Endothelial cell (in vitro differentiated cells): ENCODE results near the gene ATOH1. TPM values are rescaled to one million over a fixed set of nuclear protein-coding genes. Genes with fewer than 3 reads are reported as not detected.

Experiments used
- DNase-seq: peaks from one replicate; pipeline ENCODE4 v3.0.0; 2021; ENCODE audit warnings: low spot score
- H3K27ac Mint-ChIP-seq: one replicate; pipeline ENCODE4 v1.8.0; 2021; ENCODE audit warnings: mixed read lengths, inconsistent platforms; ENCODE audit not compliant: unreplicated experiment
- H3K27me3 Mint-ChIP-seq: one replicate; pipeline ENCODE4 v1.8.0; 2021; ENCODE audit warnings: mild to moderate bottlenecking, moderate library complexity, mixed read lengths, inconsistent platforms; ENCODE audit not compliant: unreplicated experiment
- H3K36me3 Mint-ChIP-seq: one replicate; pipeline ENCODE4 v1.8.0; 2021; ENCODE audit warnings: mild to moderate bottlenecking, low read depth, mixed read lengths, inconsistent platforms; ENCODE audit not compliant: unreplicated experiment
- H3K4me1 Mint-ChIP-seq: one replicate; pipeline ENCODE4 v1.8.0; 2021; ENCODE audit warnings: mild to moderate bottlenecking, mixed read lengths, inconsistent platforms; ENCODE audit not compliant: unreplicated experiment
- H3K4me3 Mint-ChIP-seq: one replicate; pipeline ENCODE4 v1.8.0; 2021; ENCODE audit warnings: mild to moderate bottlenecking, mixed read lengths, inconsistent platforms; ENCODE audit not compliant: unreplicated experiment
- H3K9me3 Mint-ChIP-seq: one replicate; pipeline ENCODE4 v1.8.0; 2021; ENCODE audit warnings: mixed read lengths, inconsistent platforms; ENCODE audit not compliant: unreplicated experiment
- CTCF ChIP-seq: fragments of 200-600 bp; sonication (generic); IDR thresholded peaks from one replicate; pipeline ENCODE4 v1.5.0; 2021; ENCODE audit warnings: antibody characterized with exemption; ENCODE audit not compliant: unreplicated experiment
- total RNA-seq: library from RNA; stranded (reverse); fragmentation: NEBNext Ultra II Directional; extraction: Animal tissue kit (Norgen Biotek cat#: 25700); gene quantifications from one replicate; pipeline ENCODE4 v1.2.1, GENCODE V29; 2021; ENCODE audit not compliant: unreplicated experiment

The ATOH1 gene
- total RNA-seq, 1 donor from 2014 or later = not detected

GRCh38 chr4:93852680-93853079 is 24.1 kb downstream of the ATOH1 start:
- no peak for TF ChIP-seq CTCF
- Mint-ChIP-seq H3K36me3 (no peaks in the 10 kb centered on the region), H3K9me3 (no peaks in the 10 kb centered on the region), H3K4me3 (no peak overlapping the region), H3K27ac (no peak overlapping the region), H3K27me3 (no peaks in the 10 kb centered on the region), H3K4me1 (no peaks in the 10 kb centered on the region)
- no peak for DNase-seq

GRCh38 chr4:93855926-93856325 is 27.4 kb downstream of the ATOH1 start:
- H3K4me1 Mint-ChIP-seq = no peaks in the 10 kb centered on the region
- H3K27me3 Mint-ChIP-seq = no peaks in the 10 kb centered on the region
- H3K4me3 Mint-ChIP-seq = no peak overlapping the region
- no peak for DNase-seq
- H3K36me3 Mint-ChIP-seq = no peaks in the 10 kb centered on the region
- TF ChIP-seq CTCF = no peak
- no peak overlapping the region for H3K27ac Mint-ChIP-seq
- H3K9me3 Mint-ChIP-seq = no peaks in the 10 kb centered on the region

GRCh38 chr4:93865650-93866049 is 37.1 kb downstream of the ATOH1 start:
- TF ChIP-seq CTCF = peak; percentile 38
- no peaks in the 10 kb centered on the region for H3K9me3 Mint-ChIP-seq
- H3K4me3 Mint-ChIP-seq = no peak overlapping the region
- H3K27me3 Mint-ChIP-seq = no peaks in the 10 kb centered on the region
- H3K27ac Mint-ChIP-seq = no peak overlapping the region
- no peaks in the 10 kb centered on the region for H3K4me1 Mint-ChIP-seq
- DNase-seq = no peak
- no peaks in the 10 kb centered on the region for H3K36me3 Mint-ChIP-seq

- TF ChIP-seq CTCF = no peak
- no peak for DNase-seq
- Mint-ChIP-seq H3K4me1 (no peaks in the 10 kb centered on the region), H3K9me3 (no peaks in the 10 kb centered on the region), H3K36me3 (no peaks in the 10 kb centered on the region), H3K4me3 (no peak overlapping the region), H3K27me3 (no peaks in the 10 kb centered on the region), H3K27ac (no peak overlapping the region)
Observed at GRCh38 chr4:93867416-93868001, 39.0 kb downstream of the ATOH1 start.

GRCh38 chr4:93870876-93871458 is 42.4 kb downstream of the ATOH1 start:
- no peak for DNase-seq
- Mint-ChIP-seq H3K4me3 (no peak overlapping the region), H3K27ac (no peak overlapping the region), H3K9me3 (no peaks in the 10 kb centered on the region), H3K4me1 (no peaks in the 10 kb centered on the region), H3K36me3 (no peaks in the 10 kb centered on the region), H3K27me3 (no peaks in the 10 kb centered on the region)
- TF ChIP-seq CTCF = no peak
